GM12874 (cell line): ENCODE measurements around the gene KIF20B.

Experiments used
- TF ChIP-seq, protein P1 (sequence below): IDR thresholded peaks from 2 replicates; pipeline ENCODE4 v1.5.1; 2011; ENCODE audit warnings: low read depth, mild to moderate bottlenecking, control low read depth, low read length, moderate library complexity; ENCODE audit not compliant: insufficient read depth

The KIF20B gene

DNA sequence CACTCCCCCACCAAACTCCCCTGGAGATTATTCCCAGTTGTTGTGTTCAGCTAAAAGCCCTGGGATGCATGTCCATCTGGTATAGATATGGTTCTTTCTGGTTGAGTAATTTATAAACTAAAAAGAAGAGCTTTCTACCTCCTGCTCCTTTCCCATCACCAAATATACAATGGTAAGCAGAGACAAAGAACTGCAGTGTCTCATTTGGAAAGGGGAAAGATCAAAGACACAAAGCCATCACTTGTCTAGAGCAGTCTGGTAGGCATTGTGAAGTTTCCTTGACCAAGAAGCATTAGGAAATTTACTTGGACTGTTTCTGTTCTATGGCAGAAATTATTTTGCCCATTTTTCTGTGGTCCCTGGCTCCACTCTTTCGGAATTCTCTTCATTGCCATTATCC, 31.4 kb upstream of the KIF20B start:
- TF ChIP-seq, protein P1, sequence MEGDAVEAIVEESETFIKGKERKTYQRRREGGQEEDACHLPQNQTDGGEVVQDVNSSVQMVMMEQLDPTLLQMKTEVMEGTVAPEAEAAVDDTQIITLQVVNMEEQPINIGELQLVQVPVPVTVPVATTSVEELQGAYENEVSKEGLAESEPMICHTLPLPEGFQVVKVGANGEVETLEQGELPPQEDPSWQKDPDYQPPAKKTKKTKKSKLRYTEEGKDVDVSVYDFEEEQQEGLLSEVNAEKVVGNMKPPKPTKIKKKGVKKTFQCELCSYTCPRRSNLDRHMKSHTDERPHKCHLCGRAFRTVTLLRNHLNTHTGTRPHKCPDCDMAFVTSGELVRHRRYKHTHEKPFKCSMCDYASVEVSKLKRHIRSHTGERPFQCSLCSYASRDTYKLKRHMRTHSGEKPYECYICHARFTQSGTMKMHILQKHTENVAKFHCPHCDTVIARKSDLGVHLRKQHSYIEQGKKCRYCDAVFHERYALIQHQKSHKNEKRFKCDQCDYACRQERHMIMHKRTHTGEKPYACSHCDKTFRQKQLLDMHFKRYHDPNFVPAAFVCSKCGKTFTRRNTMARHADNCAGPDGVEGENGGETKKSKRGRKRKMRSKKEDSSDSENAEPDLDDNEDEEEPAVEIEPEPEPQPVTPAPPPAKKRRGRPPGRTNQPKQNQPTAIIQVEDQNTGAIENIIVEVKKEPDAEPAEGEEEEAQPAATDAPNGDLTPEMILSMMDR, result no peak

DNA sequence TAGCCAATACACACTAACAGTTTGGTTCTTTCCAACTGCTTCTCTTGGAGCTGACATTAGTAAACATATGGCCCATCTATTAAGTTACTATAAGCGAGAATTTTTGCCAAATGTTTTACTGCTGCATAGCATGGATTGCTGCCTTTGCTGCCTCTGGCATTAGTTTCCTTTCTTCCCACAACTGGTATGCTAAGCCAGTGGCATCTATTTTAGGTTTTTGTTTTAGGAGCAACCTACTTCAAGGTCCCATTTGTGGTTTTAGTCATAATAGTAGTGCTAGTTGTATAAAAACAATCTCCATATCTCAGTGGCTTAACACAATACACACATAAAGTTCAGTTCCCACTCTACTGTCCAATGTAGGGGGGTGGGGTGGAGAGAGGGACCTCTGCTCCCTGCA, 30.5 kb upstream of the KIF20B start:
- TF ChIP-seq, protein P1, result no peak

DNA sequence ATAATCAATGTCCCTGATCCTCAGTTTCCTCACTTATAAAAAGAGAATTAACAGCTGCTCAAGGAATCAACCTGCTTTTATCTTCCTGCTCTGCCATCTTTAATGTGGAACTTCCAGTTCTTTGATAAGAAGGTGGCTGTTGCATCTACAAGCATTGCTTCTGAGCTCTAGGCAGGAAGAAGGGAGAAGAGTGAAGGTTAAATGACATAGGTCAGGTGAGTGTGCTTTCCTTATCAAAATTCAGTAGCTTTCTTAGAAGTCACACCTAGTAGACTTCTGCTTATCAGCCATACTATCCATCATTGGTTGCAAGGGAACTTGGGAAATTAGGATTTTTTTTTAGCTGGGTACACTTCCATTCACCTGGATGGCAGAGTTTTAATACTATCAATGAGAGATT, 24.0 kb upstream of the KIF20B start:
- TF ChIP-seq, protein P1, result no peak

- TF ChIP-seq, protein P1, result no peak
These were observed 21.4 kb upstream of the KIF20B start for GRCh38 chr10:89679986-89680385.

DNA sequence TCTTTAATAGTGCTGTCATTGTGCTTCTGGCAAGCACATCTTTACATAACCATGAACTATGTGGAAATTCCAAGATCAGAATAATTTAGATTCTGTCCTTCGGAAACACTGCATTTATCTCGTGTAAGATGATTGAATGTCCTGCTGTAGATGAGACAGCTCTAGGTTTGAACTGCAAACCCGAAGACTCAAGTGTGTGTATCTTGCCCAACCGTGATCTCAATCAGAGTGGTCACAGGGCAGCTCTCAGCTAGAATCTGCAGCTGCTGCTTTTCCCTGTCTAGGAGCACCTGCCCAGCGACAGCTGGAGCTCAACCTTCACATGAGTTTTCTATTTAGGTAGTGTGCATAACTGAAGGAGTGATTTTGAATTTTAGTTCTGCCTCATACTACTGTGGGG, 17.5 kb upstream of the KIF20B start:
- TF ChIP-seq, protein P1, result no peak

GRCh38 chr10:89684604-89685003, 16.8 kb upstream of the KIF20B start:
- TF ChIP-seq, protein P1, result no peak

DNA sequence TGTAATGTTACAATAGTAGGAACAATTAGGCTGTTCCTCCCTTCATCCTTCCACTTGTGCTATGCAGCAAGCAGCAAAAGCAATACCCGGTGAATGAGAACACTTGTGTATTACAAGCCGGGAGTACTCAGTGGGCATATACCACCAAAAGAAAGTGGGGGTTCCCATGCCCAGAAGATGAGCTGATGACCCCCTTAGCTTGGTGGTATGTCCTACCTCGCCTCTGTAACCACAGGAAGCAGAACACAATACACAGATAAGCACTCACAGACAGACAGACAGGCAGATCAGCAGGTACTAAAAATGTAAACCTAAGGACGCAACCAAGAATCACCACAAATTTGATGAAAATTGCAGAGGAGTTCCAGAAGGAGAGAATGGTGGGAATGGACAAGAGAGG, 15.5 kb upstream of the KIF20B start:
- TF ChIP-seq, protein P1, result no peak

- TF ChIP-seq, protein P1, result no peak
These were observed 11.4 kb upstream of the KIF20B start for GRCh38 chr10:89690027-89690426.
